SHP77 (cell line): ENCODE results near the gene PRRC2A.

Experiments
- DNase-seq, 2 experiments: peaks; one replicate each; lab custom pipeline; 2025; lab: John Stamatoyannopoulos, UW

The PRRC2A gene

DNA sequence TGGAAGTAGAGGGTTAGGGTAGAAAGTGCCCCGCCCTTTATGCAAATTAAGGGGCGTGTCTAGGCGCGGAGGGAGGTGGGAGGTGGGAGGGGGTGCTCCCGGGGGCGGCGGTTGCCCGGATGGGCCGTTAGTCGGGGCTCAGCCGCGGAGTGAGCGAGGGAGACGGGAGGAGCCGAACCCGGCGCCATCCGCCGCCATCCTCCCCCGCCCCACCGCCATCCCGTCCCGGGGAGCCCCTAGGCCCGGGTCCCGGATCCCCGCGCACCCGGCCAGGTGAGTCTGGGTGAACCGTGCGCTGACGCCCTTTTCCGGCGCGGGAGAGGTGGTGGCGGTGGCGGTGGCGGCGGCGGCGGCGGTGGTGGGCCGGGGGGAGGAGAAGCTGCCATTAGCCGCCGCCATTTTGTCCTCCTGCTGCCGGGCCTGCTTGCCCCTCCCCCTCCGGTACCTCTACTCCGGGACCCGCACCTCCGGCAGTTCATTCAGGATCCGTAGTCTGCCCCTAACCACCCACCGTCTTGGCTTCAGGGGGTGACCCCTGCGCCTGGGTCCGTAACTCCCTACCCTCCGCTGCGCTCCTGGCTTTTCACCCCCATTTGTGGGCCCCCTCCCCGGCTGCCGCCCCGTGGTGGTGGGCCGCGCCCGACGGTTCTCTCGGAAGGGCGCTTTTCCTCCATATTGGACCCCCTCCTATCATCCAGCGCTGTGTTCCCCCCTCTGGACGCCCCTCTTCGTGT lies at the start of gene PRRC2A:
PRRC2A (plus strand) TSS at position 130 of the 734 bp plus-strand sequence. CDS start 2,075 bp downstream, outside the sequence.
- DNase-seq, result peak; percentile 40 to 79

DNA sequence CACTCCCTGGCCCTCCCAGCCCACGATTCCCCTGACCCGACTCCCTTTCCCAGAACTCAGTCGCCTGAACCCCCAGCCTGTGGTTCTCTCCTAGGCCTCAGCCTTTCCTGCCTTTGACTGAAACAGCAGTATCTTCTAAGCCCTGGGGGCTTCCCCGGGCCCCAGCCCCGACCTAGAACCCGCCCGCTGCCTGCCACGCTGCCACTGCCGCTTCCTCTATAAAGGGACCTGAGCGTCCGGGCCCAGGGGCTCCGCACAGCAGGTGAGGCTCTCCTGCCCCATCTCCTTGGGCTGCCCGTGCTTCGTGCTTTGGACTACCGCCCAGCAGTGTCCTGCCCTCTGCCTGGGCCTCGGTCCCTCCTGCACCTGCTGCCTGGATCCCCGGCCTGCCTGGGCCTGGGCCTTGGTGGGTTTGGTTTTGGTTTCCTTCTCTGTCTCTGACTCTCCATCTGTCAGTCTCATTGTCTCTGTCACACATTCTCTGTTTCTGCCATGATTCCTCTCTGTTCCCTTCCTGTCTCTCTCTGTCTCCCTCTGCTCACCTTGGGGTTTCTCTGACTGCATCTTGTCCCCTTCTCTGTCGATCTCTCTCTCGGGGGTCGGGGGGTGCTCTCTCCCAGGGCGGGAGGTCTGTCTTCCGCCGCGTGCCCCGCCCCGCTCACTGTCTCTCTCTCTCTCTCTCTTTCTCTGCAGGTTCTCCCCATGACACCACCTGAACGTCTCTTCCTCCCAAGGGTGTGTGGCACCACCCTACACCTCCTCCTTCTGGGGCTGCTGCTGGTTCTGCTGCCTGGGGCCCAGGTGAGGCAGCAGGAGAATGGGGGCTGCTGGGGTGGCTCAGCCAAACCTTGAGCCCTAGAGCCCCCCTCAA lies 48.2 kb upstream of the PRRC2A start, which contains the start of gene LTA:
LTA (plus strand) TSS at position 249 of the 871 bp plus-strand sequence; CDS start at position 703, 454 bp downstream.
- DNase-seq, result no peak

DNA sequence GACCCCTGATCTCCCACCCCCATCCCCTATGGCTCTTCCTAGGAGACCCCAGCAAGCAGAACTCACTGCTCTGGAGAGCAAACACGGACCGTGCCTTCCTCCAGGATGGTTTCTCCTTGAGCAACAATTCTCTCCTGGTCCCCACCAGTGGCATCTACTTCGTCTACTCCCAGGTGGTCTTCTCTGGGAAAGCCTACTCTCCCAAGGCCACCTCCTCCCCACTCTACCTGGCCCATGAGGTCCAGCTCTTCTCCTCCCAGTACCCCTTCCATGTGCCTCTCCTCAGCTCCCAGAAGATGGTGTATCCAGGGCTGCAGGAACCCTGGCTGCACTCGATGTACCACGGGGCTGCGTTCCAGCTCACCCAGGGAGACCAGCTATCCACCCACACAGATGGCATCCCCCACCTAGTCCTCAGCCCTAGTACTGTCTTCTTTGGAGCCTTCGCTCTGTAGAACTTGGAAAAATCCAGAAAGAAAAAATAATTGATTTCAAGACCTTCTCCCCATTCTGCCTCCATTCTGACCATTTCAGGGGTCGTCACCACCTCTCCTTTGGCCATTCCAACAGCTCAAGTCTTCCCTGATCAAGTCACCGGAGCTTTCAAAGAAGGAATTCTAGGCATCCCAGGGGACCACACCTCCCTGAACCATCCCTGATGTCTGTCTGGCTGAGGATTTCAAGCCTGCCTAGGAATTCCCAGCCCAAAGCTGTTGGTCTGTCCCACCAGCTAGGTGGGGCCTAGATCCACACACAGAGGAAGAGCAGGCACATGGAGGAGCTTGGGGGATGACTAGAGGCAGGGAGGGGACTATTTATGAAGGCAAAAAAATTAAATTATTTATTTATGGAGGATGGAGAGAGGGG lies 47.0 kb upstream of the PRRC2A start:
- no peak for DNase-seq

DNA sequence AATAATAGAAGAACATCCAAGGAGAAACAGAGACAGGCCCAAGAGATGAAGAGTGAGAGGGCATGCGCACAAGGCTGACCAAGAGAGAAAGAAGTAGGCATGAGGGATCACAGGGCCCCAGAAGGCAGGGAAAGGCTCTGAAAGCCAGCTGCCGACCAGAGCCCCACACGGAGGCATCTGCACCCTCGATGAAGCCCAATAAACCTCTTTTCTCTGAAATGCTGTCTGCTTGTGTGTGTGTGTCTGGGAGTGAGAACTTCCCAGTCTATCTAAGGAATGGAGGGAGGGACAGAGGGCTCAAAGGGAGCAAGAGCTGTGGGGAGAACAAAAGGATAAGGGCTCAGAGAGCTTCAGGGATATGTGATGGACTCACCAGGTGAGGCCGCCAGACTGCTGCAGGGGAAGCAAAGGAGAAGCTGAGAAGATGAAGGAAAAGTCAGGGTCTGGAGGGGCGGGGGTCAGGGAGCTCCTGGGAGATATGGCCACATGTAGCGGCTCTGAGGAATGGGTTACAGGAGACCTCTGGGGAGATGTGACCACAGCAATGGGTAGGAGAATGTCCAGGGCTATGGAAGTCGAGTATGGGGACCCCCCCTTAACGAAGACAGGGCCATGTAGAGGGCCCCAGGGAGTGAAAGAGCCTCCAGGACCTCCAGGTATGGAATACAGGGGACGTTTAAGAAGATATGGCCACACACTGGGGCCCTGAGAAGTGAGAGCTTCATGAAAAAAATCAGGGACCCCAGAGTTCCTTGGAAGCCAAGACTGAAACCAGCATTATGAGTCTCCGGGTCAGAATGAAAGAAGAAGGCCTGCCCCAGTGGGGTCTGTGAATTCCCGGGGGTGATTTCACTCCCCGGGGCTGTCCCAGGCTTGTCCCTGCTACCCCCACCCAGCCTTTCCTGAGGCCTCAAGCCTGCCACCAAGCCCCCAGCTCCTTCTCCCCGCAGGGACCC lies 46.1 kb upstream of the PRRC2A start:
- no peak for DNase-seq

DNA sequence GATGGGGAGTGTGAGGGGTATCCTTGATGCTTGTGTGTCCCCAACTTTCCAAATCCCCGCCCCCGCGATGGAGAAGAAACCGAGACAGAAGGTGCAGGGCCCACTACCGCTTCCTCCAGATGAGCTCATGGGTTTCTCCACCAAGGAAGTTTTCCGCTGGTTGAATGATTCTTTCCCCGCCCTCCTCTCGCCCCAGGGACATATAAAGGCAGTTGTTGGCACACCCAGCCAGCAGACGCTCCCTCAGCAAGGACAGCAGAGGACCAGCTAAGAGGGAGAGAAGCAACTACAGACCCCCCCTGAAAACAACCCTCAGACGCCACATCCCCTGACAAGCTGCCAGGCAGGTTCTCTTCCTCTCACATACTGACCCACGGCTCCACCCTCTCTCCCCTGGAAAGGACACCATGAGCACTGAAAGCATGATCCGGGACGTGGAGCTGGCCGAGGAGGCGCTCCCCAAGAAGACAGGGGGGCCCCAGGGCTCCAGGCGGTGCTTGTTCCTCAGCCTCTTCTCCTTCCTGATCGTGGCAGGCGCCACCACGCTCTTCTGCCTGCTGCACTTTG lies 45.1 kb upstream of the PRRC2A start, which contains the start of gene TNF:
TNF (plus strand) TSS at position 231 of the 567 bp plus-strand sequence; CDS start at position 408, 177 bp downstream.
- DNase-seq, result no peak

DNA sequence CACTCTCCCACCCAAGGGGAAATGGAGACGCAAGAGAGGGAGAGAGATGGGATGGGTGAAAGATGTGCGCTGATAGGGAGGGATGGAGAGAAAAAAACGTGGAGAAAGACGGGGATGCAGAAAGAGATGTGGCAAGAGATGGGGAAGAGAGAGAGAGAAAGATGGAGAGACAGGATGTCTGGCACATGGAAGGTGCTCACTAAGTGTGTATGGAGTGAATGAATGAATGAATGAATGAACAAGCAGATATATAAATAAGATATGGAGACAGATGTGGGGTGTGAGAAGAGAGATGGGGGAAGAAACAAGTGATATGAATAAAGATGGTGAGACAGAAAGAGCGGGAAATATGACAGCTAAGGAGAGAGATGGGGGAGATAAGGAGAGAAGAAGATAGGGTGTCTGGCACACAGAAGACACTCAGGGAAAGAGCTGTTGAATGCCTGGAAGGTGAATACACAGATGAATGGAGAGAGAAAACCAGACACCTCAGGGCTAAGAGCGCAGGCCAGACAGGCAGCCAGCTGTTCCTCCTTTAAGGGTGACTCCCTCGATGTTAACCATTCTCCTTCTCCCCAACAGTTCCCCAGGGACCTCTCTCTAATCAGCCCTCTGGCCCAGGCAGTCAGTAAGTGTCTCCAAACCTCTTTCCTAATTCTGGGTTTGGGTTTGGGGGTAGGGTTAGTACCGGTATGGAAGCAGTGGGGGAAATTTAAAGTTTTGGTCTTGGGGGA lies 44.4 kb upstream of the PRRC2A start:
- no peak for DNase-seq

DNA sequence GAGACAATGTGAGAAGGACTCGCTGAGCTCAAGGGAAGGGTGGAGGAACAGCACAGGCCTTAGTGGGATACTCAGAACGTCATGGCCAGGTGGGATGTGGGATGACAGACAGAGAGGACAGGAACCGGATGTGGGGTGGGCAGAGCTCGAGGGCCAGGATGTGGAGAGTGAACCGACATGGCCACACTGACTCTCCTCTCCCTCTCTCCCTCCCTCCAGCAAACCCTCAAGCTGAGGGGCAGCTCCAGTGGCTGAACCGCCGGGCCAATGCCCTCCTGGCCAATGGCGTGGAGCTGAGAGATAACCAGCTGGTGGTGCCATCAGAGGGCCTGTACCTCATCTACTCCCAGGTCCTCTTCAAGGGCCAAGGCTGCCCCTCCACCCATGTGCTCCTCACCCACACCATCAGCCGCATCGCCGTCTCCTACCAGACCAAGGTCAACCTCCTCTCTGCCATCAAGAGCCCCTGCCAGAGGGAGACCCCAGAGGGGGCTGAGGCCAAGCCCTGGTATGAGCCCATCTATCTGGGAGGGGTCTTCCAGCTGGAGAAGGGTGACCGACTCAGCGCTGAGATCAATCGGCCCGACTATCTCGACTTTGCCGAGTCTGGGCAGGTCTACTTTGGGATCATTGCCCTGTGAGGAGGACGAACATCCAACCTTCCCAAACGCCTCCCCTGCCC lies 43.5 kb upstream of the PRRC2A start:
- no peak for DNase-seq

DNA sequence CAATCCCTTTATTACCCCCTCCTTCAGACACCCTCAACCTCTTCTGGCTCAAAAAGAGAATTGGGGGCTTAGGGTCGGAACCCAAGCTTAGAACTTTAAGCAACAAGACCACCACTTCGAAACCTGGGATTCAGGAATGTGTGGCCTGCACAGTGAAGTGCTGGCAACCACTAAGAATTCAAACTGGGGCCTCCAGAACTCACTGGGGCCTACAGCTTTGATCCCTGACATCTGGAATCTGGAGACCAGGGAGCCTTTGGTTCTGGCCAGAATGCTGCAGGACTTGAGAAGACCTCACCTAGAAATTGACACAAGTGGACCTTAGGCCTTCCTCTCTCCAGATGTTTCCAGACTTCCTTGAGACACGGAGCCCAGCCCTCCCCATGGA lies 42.9 kb upstream of the PRRC2A start:
- DNase-seq, result no peak

DNA sequence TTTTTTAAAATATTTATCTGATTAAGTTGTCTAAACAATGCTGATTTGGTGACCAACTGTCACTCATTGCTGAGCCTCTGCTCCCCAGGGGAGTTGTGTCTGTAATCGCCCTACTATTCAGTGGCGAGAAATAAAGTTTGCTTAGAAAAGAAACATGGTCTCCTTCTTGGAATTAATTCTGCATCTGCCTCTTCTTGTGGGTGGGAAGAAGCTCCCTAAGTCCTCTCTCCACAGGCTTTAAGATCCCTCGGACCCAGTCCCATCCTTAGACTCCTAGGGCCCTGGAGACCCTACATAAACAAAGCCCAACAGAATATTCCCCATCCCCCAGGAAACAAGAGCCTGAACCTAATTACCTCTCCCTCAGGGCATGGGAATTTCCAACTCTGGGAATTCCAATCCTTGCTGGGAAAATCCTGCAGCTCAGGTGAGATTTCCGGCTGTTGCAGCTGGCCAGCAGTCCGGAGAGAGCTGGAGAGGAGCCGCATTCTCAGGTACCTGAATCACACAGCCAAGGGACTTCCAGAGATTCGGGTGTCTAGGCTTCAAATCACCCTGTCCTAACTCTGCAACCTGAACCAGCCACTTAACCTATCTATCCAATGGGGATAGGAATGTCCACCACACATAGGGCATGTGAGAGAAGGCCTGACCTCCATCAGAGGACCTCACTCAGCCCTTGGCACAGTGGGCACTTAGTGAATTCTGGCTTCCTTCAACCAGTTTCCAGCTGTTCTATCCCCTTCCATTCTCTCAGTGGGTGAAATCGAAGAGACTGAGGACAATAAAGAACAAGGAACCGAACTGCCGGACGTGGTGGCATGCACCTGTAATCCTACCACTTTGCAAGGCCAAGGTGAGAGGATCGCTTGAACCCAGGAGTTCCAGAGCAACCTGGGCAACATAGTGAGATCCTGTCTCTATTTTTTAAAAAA lies 42.1 kb upstream of the PRRC2A start:
- no peak for DNase-seq

DNA sequence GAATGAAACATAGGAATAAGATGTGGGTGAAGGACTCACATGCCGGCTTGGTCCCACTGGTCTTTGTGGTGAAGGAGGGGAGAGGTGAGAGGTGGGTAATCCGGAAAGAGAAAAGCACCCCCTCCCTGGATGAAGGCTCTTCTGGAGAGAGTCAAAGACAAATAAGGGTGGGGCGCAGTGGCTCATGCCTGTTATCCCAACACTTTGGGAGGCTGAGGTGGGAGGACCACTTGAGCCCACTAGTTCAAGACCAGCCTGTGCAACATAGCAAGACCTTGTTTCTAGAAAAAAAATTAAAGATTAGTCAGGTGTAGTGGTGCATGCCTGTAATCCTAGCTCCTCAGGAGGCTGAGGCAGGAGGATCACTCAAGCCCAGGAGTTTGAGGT lies 41.4 kb upstream of the PRRC2A start:
- DNase-seq, result no peak

DNA sequence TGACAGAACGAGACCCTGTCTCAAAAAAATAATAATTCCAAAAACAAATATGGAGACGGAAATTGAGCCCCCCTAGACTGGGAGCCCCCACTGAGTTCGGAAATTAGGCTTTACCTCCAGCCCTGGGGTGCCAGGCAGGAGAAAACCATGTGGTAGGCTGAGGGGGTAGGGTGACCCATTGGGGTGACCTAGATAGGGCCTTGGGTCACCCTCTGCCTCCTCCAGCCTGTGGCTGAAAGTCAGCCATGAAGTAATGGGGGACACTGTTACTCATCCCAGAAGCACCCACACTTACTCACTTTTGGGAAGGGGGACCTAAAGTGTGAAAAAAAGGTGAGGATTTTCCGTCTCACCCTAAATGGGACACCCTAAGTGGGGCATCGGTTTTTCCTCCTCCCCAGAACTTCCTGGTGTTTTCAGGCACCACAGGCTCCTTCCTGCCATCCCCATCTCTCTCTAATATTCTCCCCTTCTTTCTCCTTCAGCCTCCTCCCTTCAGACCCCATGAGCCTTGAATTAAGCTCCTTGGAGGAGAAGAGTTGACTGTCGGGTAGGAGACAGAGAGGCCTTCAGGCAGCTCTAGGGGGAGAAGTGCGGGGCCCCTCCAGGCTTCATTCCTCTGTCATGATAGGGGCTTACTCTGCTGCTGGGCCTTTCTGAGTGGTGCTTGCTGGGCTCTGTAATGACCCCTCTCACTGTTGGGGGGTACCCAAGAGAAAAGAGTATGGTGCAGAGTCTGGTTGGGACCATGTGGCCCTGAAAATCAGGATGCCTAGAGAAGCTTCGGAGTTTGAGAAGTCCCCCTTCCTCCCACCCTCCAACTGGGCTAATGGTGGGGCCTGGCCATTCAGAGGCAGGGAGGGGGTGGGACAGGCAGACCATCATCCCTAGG lies 40.7 kb upstream of the PRRC2A start:
- no peak for DNase-seq

DNA sequence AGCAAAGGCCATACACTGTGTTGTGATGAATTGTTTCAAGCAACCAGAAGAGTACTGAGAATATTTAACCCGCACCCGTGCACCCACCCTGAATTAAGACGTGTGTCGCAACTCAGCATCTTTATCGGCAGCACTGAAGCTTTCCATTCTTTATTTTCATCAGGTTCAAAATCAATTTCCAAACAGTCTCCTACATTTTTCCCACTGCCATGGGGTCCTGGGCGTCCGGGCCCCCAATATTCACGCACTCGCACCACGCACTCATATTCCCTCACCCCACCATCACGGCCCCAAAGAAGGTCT lies 40.1 kb upstream of the PRRC2A start:
- no peak for DNase-seq

DNA sequence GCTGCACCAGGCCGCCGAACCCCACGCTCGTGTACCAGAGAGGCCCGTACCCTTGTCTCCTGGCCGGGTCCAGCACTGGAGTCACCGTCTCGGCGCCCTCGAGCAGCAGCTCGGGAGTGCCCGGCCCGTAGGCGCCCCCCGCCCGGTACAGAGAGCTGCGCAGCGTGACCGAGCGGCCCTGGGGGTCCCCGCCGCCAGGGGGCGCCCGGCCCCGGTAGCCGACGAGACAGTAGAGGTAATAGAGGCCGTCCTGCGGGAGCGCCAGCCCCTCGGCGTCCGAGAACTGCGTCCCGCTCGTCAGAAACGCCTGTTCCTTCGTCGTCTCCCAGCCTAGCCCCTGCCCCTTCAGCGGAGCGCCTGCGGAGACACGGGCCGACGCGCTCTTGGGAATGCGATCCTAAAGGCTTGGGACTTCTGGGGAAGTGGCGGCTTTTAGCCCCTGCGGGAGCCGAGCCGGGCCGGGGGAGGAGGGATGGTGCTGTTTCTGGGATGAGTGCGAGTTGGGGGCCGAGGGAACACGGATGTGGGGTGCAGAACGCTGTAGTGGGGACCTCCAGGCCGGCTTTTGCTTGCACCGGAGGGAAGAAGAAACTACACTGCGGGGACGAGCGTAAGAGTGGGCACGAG lies 39.6 kb upstream of the PRRC2A start:
- DNase-seq, result peak; percentile 30 to 72

DNA sequence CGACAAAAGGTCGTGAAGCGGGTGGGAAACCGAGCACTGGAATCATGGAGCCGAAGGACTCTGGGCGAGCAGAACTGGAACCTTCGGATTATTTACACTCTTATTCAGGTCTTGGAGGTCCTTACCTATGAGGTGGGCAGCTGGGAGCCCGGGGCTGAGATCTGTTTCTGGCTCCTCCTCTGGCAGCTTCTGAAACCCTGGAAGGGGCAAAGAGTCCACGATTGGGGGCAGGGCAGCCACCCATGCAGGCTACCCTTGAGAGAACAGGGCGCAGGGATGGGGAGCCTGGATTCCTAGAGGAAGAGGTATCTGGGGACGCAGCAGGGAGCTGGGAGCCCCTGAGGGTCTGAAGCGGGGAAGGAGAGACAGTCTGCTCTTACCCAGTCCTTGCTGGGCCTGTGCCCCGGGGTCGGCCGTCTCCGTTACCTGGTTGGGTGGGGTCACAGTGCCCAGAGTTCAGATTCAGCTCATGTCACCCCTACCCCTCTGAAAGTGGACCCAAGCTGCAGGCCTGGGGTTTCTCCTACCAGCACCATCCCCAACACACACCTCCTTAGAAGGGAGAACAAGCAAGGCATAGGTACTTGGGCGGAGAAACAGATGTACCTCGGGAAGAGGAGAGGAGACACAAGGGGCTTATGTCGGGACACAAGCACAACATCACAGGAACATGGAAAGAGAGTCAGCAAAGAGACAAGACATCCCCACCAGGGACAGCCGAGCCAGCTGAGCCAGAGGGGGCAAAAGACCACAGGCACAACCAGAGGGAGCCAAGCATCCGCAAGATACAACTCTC lies 38.9 kb upstream of the PRRC2A start:
- no peak for DNase-seq

DNA sequence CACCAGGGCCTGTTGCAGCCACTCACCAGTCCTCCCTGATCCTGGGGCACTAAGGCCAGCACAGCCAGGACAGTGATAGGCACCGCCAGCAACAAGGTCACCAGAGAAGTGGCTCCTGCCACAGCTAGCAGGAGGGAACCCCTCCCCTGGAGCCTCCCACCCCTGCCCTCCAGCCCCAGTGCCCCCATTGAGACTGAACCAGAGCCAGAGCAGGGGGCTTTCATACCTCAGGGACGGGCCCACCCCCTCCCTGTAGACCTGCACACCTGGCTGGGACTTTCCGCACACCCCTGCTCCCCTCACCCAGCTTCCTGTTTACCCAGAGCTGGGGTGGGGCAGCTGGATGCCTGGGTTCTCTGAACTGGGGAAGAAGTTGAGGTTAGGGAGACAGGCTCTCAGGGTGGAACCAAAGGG lies 38.3 kb upstream of the PRRC2A start, which contains the start of gene LTB:
LTB (minus strand) TSS at position 195 of the 414 bp plus-strand sequence; CDS start at position 188, 7 bp downstream.
- no peak for DNase-seq

DNA sequence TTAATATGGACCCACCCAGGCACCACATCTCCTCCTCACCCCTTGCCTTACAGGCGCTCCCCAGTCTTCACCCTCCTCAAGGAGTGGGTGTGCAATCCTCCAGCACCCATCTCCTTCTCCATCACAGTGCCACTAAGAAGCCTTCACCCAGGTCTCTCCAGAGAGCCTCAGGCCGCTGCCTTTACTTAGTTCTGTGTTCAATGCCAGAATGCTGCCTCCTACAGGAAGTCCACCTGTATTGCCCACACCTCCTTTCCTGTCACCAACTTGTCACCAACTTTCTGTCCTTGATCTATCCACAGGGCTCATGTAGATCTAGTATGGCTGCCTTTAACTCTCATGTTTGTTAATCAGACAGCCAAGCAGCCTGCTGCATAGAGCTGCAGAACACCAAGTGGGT lies 35.0 kb upstream of the PRRC2A start:
- DNase-seq, result no peak
